NCI-H2227 (cell line): Measurements from ENCODE around the gene NEK7.
A peak's percentile ranks its signal among the peaks of the same experiment; 100 is the strongest.
"Not testable (repeated sequence)": the region's sequence is repeated elsewhere in the genome, so short reads cannot be mapped to it uniquely, and the experiment has no call there.

Source experiments
- DNase-seq: peaks from one replicate; lab custom pipeline; 2025; ENCODE audit not compliant: unreplicated experiment; lab: John Stamatoyannopoulos, UW

The NEK7 gene

DNA sequence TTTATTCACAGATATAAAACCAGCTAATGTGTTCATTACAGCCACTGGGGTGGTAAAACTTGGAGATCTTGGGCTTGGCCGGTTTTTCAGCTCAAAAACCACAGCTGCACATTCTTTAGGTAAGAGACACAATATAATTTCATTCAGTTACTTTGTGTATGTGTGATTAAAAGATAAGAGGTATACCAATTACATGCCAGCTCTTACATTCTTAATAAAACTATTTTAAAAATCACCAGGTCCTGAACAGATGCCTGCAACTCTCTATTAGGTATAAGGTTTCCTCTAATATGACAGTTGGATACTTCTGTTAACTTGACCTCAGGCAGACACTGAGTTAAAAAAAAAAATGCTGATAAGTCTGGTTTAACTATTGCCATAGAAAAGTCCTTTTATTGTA is 122.1 kb downstream of the NEK7 start:
- no peak for DNase-seq

DNA sequence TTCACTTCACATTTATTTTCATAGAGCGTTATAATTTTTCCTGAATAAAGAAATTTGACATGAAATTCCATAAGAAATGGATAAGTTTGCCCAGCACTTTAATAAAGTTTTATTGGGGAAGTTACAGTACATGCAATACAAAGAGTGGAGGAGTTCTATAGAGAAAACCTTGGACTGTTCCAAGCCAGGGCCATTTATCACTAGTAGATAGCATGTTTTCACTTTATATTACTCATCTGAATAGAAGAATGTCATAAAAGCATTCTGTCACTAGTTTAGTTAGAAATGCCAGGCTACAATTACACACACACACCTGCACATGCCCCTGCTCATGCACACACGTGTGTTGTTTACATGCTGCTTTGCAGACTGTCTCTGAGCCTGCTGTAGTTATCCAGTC is 123.3 kb downstream of the NEK7 start:
- no peak for DNase-seq

DNA sequence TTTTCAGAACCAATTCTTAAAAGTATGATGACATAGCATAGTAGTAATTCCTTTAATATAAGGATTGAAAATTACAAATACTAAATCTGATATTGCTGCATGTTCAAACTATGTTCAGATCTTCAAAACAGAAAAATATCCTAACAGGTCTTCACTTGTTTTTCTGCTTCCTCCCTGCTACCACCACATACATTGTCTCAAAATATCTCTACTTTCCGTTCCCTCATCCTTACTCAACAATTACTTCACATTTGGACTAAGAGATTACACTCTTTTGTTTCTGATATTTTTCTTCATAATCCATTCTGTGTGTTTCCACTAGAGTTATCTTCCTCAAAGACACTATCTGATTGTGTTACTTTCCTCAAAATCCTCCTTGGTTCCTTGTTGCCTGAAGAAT is 125.1 kb downstream of the NEK7 start:
- no peak for DNase-seq

DNA sequence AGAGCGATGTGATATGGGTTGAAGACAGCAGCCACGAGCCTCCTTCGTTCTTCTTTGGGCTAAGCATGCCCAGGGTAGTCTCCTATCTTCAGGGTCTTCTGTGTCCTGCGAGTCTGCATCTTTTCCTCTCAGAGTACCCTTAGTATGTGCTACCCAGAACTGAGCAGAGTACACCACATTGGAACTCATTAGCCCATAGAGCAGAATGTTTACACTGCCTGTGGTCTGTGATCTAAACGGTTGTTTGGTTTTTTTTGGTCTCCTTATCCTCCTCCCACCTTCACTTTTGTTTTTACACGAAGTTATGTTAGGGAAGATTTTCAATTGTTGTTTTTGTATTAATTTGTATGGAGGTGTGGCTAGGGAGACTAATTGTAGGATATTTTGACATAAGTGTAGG is 126.4 kb downstream of the NEK7 start:
- DNase-seq: no peak

DNA sequence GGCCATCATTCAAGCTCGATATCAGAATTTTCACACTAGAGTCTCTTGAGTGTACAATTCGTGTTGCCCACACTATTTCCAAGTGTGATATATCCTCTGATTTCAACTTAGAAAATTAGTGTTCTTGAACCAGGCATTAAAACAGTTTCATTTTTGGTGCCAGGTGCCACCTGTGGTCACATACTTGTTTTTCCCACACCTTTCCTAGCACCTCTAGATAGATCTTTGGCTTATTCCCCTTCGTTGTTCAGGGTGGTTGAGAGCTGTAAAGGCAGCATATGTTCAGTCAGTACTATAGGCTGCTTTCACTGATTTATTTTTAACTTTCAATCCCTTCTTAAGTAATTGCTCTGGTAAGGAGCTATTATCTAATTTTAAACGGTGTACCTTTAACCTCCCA is 131.1 kb downstream of the NEK7 start:
- DNase-seq: peak; percentile 61

DNA sequence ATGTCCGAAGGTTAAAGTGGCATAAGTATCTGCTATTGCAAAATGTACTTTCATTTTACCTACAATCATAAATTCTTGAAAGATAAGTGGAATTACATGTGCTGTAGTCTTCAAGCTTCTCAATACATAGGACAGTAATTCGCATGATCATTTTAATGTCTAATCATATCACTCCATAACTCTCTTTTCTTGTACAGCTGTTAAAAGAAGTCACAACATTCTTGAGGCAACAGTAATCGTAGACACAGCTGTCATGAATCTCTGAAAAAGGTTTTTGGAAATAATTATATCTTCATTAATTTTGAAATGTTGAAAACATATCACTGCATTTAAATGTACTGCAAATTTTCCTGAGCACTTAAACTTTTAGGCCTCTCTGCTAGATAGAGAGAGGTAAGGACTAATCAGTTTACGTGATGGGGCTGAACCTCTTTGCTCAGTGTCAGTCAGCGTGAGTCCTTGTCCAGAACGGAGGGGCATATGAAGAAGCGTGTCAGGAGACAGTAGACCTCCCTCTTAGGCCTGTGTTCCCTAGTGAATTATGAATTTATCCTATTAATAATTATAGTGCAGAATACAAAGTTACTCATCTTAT is 133.4 kb downstream of the NEK7 start:
- no peak for DNase-seq

DNA sequence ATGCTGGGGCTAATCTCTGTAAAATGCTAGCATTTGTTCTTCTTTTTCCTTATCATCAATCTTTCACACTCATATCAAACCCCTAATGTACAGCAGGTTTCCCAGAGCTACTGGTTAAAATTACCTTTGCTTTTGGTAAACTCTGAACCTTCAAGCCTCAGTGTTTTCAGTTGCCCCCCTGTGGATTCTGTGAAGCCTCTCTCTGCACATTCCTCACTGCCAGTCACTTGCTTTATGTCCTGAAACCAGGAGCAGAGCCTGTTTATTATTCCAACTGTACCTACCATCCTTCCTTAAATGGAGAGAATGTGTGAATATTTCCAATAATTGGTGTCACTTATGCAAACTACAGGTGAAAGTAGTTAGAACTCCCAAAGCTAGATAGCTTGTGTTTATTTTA is 134.2 kb downstream of the NEK7 start:
- peak; percentile 15 for DNase-seq

DNA sequence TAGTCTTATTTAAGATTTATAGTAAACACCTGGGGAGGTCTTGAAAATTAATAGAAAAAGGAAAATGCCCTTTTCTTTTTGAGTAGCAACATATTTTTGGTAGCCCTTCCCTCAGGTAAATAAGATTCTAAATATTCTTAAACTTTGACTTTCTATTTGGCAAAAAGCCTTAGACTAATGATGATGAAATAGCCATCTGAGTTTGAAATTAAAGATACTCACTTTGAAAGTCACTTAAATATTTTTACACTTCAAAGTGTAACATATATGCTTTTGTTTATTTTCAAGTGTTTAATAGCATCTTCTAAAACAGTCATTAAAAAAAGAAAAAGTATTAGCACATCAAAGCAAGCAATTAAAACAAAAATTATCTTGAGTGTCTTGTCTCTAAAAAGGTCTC is 135.1 kb downstream of the NEK7 start:
- DNase-seq: no peak

DNA sequence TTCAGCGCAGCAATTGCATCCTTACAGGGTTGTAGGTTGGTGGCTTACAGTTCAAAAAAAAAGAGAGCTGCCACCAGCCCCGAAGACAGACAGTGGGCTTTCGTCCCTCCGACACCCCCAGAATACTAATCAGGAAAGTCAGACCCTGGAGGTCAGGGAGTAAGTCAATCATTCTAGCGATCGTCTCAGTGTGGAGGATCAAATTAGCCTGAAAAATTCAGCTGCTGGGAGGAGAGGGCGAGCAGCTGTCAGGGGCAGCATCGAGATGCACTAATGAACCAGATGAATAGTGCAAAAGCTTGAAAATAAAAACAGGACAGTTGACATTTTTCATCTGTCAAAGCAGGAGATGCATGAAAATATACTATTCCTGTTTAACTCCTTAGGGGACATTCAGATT is 138.4 kb downstream of the NEK7 start:
- peak; percentile 35 for DNase-seq

DNA sequence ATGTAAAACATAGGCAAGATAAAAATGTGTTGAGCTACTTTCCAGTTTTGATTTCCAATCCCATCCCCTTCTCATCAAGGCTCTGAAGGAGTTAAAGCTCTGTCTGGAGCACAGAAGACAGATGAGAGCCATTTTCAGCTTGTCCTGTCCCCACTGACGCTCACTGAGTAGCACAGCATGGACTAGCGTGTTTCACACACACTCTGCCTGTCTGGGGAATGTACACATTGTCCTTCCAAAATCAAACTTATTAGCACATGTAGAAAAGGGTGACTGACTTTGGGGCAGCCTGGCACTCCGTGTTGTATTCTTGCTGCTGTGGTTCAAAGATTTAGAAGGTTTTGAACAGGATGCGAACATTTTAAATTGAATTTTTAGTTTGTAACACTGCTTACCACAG is 139.2 kb downstream of the NEK7 start:
- peak; percentile 28 for DNase-seq

DNA sequence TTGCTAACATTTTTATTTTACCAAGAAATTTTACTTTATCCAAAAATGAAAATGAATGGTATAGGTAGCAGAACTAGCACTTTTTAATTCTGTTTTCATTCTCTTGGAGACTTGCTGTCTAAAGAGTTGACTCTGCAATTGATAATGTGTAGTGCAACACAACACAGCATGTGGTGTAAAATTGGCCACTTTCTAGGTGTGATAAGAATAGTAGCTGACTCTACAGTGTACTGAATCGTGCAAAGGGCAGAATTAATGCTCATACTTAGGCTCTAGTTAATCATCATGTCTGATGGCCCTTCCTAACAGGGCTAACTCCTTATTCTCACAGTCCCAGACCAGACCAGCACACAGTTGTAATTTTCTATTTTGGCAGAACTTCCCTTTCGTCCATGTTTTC is 140.5 kb downstream of the NEK7 start:
- peak; percentile 8 for DNase-seq

DNA sequence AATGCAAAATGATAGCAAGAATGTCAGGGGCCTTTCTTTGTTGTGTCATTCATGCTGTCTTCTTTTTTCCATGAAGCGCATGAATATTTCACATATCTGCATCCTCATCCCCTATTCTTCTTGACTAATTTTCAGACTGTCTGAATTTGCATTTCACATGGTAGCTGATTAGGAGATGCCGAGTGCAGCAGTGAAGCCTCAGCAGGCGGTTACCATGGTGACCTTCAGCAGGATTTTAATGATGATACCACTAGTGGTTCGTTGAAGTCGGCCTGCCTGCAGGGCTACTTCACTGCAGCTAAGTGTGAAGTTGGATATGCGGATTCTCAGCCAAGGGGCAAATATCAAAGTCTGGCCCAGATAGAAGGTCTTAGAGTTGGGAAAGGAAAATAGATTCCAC is 141.8 kb downstream of the NEK7 start:
- peak; percentile 40 for DNase-seq

DNA sequence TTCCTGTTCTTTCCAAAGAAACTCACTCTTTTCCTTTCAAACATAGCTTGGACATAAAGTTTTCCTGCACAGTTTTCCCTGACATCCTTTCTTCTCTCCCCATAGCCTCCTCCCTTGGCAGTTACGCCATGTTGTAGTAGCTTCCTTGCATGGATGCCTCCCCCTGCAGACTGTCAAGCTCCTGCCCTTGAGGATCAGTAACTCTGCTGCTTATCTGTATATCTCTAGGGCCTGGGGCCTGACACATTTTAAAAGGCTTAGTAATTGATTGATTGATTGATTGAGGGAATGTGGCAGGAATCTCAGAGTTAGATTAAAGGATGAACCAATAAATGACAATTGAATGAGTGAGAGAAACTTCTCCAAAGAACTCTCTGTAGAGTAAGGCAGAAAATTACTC is 143.7 kb downstream of the NEK7 start:
- no peak for DNase-seq

DNA sequence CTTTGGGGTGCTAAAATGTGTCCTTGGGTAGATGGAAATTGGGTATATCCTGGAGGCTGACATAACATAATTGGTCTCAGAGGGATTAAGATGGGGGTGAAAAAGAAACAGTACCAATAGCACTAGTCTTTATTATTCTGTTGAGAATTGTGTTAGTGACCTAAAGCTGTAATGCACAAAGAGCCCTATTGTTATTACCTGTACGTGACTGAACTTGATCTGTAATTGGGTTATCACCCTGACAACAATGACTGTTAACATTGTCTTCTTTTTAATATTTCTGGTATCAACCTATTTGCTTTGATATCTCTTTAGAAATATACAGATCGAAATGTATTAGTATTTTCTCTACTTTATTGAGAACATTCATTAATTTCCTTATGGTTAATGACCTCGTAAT is 147.6 kb downstream of the NEK7 start:
- DNase-seq: no peak

DNA sequence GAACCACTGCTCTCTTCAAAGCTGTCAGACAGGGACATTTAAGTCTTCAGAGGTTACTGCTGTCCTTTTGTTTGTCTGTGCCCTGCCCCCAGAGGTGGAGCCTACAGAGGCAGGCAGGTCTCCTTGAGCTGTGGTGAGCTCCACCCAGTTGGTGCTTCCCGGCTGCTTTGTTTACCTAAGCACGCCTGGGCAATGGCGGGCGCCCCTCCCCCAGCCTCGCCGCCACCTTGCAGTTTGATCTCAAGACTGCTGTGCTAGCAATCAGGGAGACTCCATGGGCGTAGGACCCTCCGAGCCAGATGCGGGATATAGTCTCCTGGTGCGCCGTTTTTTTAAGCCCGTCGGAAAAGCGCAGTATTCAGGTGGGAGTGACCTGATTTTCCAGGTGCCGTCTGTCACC is 158.0 kb downstream of the NEK7 start:
- not testable (repeated sequence) for DNase-seq

DNA sequence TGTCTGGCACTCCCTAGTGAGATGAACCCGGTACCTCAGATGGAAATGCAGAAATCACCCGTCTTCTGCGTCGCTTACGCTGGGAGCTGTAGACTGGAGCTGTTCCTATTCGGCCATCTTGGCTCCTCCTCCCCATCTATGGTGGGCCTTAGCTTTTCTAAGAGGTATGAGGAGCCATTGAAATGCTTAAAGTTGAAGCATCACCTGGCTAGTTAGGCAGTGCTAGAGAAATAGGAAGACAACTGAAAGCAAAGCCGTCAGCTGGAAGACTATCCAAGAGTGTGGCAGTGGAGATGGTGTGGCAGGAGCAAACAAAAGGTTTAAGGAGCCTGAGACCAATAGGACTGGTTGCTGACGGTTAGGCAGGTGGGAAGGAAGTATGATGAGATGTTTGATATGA is 158.5 kb downstream of the NEK7 start:
- DNase-seq: not testable (repeated sequence)

DNA sequence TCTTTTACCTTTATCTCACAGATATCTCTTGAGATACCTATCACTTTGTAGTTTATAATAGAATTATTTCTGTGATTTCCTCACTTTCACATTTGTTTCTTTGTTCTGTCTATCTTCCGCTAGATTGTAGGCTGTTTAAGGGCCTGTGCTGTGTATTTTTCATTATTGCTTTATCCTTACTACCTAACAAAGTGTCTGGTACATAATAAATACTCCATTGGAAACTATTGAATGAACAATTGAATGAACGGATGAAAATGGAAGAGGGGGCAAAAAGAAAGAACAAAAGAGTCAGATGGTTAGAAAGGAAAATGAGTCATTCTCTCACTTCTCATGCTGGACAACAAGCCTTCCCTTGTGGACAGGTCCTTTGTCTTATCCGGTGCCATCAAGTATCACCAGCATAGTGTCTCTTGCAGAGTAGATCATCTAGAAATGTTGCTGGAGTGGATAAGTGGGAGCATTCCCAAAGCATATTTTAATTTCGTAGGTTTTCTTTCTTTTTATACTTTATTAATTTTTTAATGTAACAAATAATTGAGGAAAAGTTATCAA is 159.8 kb downstream of the NEK7 start:
- DNase-seq: no peak

DNA sequence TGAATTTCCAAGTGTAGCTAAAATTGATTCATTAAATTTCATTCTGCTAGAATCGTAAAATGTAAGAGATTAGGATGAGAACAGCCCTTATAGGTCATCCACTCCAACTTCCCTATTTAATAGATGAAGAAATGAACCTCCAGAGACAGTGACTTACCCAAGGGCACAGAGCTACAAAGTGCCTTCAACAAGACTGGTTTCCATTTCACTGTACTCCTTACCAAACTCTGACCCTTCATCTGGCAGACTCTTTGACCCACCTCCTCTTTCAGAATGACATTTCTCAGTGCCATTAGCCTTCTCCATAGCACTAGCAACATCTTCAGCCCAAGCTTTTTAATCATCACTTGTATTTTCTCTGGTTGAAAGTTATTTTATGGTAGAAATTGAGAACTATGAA is 161.3 kb downstream of the NEK7 start:
- DNase-seq: no peak

DNA sequence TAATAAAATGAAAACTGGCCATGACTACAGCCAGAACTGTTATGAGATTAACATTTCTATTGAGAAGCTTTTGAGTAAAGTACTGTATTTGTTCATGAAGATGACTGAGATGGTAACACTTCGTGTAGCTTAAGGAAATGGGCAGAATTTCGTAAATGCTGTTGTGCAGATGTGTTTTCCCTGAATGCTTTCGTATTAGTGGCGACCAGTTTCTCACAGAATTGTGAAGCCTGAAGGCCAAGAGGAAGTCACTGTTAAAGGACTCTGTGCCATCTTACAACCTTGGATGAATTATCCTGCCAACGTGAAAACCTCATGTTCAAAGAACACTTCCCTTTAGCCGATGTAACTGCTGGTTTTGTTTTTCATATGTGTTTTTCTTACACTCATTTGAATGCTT is 164.0 kb downstream of the NEK7 start:
- no peak for DNase-seq

DNA sequence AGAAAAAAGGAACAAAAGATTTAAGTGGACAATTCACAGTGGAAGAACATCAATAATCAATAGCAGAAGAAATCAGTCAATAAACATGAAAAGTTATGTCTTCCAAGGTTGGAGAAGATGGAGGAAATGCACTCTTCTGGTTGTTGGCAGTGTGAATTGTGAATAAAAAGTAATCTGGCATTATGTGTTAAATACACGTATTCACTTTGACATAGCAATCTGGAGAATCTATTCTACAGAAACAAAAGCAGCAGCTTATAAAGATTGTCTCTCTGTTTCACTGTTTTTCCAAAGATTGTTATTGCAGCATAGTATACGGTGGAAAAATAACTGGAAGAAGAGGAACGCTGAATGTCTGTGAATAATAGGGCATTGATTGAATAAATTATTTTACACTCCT is 169.4 kb downstream of the NEK7 start:
- no peak for DNase-seq

DNA sequence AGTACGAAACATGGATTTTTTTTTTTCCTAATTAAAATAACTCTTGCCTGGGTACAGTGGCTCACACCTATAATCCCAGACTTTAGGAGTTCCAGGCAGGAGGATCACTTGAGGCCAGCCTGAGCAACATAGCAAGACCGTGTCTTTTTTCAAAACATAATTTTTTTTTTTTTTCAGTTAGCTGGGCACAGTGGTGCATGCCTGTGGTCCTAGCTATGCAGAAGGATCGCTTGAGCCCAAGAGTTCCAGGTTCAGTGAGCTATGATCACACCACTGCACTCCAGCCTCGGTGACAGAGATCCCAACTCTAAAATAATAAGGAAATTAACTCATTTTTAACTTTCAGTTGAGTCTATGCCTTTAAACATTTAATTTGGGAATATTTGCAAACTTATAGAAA is 170.1 kb downstream of the NEK7 start:
- no peak for DNase-seq

DNA sequence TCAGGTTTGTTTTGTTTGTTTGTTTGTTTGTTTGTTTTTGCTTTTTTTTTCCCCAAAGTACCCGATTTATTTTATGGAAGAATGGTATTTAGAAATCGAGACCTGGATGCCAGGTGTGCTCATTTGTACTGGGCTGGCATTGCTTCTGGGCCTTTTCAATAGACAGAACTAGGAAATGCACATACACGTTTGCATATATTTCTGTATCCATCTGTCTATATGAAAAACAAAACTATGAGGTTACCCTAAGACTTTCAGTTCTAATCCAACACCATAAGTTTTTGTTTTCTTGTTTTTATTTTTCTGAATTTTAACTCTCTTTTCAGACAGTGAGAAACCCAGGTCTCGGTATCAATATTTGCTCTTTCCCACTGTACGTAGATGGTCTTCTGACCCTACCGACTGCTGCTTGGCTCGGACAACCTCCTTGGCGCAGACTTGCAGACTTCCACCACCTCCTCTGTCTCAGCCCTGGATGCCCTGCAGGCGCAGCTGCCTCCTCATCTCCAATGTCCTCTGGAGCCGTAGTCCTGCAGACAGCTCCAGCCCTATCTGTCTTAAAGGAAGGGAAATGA is 171.7 kb downstream of the NEK7 start:
- no peak for DNase-seq

DNA sequence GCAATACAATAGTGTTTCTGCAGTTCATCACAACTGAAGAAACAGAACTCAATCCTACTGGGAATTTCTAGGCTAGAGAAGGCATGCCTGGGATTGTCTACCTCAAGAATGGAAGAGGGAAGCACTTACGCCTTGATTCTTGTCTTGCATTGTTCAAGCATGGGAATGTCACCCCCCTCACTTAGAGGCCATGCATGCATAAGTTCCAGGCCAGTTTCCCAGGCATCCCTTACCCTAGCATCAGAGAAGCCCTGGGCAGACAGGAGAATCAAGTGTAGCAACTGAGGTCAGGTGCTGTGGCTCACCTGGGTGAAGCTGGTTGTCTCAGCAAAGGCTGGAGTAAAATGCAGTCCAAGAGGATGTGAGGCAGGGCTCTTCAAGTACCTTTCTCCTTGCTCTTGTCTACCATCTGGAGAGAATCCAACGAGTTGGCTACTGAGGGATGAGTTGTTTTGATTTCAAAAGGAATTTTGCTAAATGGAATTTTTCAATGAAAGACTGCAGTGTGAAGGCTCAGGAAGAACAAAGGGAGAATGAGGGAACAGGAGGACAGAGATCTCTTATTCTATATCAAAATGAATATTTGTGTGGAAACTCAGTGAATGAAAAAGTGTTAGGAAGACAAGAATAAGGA is 174.3 kb downstream of the NEK7 start:
- DNase-seq: no peak
